ENCODE data around the gene TDP1.
"Not testable (repeated sequence)": the region's sequence is repeated elsewhere in the genome, so short reads cannot be mapped to it uniquely, and the experiment has no call there.

TDP1 gene

DNA sequence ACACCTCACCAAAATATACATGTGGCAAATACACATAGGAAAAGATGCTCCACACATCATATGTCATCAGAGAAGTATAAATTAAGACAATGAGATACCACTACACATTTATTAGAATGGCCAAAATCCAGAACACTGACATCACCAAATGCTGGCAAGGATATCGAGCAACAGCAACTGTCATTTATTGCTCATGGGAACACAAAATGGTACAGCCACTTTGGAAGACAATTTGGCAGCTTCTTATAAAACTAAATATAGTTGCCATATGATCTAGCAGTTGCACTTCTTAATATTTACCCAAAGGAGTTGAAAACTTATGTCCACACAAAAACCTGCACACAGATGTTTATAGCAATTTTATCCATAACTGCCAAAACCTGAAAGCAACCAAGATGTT lies 99.1 kb downstream of the TDP1 start:
- no peak for DNase-seq

- no peak for DNase-seq
These were observed 101.1 kb downstream of the TDP1 start for GRCh38 chr14:90056826-90057225.

- DNase-seq, result no peak
These were observed 103.2 kb downstream of the TDP1 start for GRCh38 chr14:90058876-90059458.

GRCh38 chr14:90060312-90060964 lies 104.7 kb downstream of the TDP1 start:
- DNase-seq, result peak; percentile 23 to 27

GRCh38 chr14:90060965-90061684 lies 105.4 kb downstream of the TDP1 start:
- DNase-seq, result no peak

DNA sequence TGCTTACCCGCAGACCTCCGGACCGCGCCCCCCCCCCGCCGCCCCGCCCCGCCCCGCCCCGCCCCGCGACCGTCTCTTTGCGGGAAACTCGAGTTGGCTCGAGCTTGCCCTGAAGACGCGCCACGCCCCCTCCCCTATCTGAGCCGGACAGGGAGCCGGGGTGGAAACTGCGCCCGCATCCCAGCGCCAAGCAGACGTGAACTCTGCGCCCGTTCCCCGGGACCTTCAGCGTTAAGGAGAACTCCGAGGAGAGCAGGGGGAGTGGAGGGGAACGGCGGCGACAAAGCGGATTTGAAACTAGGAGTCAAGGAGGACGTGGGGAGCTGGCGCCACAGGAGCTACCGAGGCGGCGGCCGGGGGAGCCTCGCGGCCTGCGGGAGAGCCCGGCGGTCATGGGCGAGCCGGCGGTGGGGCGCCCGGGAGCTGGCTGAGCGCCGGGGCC lies 106.0 kb downstream of the TDP1 start, which contains the start of gene KCNK13:
Gene KCNK13, plus strand, starts transcription at position 310 of the 442 bp plus-strand sequence. CDS start 212 bp downstream, outside the sequence.
- DNase-seq, result peak in 1 of 2 donors; percentile 24

DNA sequence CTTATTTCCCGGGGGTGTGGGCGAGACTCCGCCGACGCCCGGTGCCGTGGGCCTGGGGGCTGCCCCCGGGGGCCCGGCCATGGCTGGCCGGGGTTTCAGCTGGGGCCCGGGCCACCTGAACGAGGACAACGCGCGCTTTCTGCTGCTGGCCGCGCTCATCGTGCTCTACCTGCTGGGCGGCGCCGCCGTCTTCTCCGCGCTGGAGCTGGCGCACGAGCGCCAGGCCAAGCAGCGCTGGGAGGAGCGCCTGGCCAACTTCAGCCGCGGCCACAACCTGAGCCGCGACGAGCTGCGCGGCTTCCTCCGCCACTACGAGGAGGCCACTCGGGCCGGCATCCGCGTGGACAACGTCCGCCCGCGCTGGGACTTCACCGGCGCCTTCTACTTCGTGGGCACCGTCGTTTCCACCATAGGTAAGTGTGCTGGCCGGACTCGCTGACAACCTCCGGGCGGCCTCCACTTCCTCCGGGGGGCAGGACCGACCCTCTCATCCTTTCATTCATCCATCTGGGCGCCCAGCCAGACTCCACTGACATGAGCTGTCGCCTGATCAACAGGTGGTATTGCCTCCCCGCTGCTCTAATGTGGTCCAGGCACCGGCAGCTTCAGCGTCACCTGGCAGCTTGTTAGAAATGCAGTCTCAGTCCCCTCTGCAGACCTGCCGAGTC lies 106.5 kb downstream of the TDP1 start:
- no peak for DNase-seq

DNA sequence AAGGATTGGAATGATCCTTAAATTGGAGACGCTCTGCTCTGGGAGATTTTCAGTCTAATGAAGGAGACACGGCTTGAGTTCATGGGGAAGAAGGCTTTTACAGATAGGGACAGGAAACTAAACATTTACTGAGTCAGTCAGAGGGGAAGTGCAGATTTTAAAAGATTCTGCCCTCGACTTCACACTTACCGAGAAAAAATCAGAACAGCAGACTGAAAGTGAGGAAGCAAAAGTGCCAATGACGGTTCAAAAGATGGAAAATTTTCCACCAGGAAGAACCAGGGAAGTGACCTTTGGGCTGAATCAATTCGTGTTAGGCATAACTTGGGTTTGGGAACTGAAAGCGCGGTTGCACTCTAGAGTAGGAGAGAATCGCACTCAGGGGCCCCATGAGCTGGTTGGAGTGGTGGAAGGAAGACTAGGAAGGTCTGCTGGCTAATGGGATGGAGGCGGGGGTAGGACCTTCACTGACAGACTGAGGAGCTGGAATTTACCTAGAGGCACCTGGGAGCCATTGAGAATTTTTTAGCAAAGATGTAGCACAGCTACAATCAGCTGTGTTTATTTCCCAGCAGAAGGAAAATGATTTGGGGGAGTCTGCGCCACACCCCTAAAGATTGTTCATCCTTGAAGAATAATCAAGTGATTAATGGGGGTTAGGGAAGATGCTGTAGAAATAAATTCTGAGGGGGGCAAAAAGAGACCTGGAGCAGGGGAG lies 107.3 kb downstream of the TDP1 start:
- no peak for DNase-seq

GRCh38 chr14:90072350-90072749 lies 116.6 kb downstream of the TDP1 start:
- DNase-seq, result no peak

DNA sequence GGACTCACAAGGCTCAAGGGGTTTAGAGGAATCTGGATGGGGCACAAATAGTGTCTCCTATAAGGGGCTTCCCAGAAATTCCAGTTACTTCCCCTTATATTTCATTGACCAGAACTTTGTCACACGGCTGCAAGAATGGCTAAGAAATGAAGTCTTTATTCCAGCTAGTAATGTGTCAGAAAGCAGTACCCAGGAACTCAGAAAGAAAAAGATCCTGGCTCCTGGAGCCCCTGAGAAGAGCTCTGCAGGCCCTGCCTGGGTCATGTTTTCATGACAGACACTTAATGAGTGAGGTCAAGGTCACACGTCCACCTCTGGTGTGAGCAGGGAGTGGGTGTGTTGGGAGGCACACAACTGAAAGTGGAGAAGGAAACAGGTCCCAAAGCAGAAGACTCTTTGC lies 123.8 kb downstream of the TDP1 start:
- DNase-seq, result no peak

DNA sequence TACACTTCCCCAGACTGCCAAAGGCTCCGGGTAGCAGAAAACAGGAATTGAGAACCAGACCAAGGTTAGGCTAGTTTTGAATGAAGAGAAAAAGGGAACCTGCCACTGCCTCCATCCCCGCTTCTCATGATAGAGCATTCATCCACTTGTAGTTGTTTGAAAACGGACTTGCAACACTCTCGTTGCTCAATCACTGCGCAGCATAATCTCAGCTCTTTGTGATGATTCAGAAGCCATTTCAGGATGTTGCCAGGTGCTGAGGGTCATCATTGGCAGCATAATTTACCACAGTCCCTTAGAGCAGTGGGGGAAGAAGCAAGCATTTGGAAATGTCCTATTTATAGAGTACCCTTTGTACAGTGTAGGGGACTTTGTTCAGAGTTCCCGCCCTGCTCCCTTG lies 131.7 kb downstream of the TDP1 start:
- DNase-seq, result peak; percentile 25 to 74

DNA sequence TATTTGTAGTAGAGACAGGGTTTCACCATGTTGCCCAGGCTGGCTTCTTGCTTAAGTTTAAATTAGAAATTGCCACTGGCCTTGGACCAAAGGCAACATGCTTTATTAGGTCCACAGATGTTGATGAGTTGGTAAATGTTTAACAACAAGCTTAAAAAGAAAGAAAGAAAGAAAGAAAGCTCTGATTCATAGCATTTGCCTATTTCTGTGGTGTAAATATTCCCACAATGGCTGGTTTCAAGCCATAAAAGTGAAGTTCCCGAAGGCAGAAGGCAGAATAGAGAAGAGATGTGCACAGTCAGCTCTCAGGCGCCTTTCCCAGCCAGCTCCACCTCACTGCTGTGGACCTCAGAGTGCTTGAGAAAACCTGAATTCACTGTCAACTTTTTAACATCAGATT lies 132.4 kb downstream of the TDP1 start:
- no peak for DNase-seq

DNA sequence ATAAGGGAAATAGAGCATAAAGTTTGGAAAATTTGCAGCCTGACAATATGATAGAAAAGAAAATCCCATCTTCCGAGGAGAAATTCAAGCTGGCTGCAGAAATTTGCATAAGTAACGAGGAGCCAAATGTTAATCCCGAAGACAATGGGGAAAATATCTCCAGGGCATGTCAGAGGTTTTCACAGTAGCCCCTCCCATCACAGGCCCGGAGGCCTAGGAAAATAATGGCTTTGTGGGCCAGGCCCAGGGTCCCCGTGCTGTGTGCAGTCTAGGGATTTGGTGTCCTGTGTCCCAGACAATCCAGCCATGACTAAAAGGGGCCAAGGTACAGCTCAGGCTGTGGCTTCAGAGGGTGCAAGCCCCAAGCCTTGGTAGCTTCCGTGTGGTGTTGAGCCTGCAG lies 133.8 kb downstream of the TDP1 start:
- DNase-seq, result not testable (repeated sequence)

GRCh38 chr14:90091393-90091792 lies 135.7 kb downstream of the TDP1 start:
- DNase-seq, result no peak

DNA sequence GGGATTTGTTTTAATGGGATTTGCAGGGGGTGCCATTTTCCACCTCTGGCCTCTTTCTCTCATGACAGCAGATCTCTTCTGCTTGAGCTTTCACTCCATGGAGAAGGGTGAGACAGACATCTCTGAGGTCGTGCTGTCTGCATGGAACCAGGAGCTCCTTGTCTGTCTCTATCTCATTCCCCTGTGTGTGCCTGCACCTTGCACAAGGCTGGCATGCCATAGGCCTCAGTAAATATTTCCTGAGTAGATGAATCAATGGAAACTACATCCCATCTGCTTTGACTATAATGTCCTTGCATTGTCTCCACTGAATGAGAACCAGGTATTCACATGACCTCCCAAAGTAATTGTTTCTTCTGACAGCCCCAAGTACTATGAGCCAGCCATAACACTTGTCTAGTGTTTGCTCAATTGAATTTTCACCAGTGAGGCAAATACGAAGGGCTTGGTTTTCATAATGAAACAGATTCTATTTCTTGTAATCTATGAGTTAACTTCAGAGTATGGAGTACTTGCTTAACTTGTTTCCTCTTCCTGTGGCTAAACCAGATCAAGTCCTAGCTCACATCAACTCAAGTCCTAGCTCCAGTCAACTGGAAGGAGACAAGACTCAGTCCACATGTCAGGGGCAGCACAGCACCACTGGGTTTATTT lies 138.3 kb downstream of the TDP1 start:
- no peak for DNase-seq

All from CD4-positive, alpha-beta T cell treated with Interleukin-1 beta for 1 hour (primary cell).